Activated T-helper 1 cell treated with Interleukin-2 at 50 U/mL for 16 hours (primary cell): Measurements from ENCODE around the gene JTB.

Experiments
- DNase-seq: peaks from one replicate; pipeline ENCODE4 v3.0.0-alpha.2; 2020; ENCODE audit warnings: low read depth

Gene JTB

GRCh38 chr1:153953859-153954365, 23.6 kb downstream of the JTB start:
- DNase-seq, result no peak

- no peak for DNase-seq
These were observed 25.7 kb downstream of the JTB start for GRCh38 chr1:153951801-153952200.

DNA sequence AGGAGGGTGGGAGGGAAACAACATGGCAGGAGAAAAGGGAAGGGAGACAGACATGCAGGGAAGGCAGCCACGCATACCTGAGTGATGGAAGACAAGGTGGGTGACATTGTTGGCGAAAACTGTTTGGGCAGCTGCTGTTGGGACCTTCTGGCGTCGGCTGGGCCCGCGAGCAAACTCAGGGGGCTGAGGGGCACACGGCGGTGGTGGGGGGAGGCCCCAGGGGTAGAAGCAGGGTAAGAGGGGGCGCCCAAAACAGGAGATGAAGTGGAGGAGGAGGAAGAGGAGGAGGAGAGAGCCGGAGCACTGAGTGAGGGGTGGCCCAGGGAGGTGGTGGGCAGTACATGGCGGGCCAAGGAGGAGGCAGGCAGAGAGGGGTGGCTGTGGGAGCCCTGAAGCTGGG, 26.3 kb downstream of the JTB start:
- no peak for DNase-seq

DNA sequence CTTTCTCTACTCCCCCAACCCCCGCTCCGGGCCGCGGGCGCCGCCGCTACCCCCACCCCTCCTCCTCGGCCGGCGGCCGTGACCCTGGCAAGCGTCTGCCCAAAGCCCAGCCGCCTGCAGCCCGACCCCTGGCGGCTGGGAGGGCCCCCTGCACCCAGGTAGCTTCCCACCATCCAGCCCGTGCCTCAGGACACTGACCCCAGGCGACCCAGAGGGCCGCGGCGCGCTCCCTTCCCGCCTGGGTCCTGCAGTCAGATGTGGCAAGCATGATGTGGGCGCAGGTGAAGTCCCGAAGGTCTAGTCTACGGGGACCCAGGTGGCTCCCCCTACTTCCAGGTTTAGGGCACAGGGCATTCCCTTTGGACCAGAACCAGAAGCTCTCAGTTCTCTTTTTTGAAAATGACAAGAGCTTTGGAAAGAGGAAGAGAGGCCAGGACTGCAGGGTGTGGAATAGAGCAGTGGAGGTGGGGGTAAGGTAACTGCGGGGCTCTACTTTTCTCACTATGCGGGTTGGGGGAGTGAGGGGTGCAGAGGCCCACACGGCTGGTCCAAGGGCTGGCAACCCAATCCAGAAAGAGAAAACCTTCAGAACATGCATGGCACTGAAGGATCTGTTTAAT, 30.7 kb downstream of the JTB start, which contains the start of gene DENND4B:
Gene DENND4B (minus strand): TSS at position 97 of the 620 bp plus-strand sequence. CDS start 2,344 bp downstream, outside the sequence.
- DNase-seq, result peak; percentile 62

- peak; percentile 64 for DNase-seq
These were observed 31.5 kb downstream of the JTB start for GRCh38 chr1:153945795-153946621.

DNA sequence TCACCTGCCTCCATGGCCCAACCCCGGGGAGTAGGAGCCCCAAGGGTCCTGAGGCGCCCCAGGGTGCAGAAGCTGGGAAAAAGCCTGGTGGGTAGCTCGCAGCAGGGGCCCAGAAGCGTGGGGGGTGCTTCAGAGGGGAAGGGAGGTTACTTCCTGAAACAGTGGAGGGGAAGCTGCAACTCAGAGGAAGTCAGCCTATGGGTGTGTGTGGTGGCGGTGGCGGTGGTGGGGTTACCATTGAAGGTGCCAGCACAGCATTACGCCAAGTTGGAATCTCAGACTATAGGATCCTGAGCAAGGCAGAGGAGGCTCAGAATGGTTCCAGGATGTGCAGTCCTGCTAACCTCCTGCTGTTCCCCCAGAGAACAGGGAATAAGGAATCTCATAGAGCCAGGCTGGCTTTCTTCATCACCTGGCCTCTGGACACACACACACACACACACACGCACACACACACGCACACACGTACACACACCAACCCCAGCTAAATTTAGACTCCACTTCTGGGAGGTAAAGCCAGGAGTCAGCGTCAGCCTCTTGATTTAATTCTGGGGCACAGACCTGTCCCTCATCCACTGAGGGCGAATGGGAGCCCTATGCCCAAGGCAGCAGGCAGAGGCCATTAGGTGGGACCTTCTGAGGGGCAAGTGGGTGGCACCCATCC, 32.2 kb downstream of the JTB start:
- DNase-seq, result peak; percentile 67

GRCh38 chr1:153944827-153945117, 32.7 kb downstream of the JTB start:
- no peak for DNase-seq

GRCh38 chr1:153944005-153944826, 33.3 kb downstream of the JTB start:
- no peak for DNase-seq

GRCh38 chr1:153942766-153943549, 34.5 kb downstream of the JTB start:
- DNase-seq, result no peak

DNA sequence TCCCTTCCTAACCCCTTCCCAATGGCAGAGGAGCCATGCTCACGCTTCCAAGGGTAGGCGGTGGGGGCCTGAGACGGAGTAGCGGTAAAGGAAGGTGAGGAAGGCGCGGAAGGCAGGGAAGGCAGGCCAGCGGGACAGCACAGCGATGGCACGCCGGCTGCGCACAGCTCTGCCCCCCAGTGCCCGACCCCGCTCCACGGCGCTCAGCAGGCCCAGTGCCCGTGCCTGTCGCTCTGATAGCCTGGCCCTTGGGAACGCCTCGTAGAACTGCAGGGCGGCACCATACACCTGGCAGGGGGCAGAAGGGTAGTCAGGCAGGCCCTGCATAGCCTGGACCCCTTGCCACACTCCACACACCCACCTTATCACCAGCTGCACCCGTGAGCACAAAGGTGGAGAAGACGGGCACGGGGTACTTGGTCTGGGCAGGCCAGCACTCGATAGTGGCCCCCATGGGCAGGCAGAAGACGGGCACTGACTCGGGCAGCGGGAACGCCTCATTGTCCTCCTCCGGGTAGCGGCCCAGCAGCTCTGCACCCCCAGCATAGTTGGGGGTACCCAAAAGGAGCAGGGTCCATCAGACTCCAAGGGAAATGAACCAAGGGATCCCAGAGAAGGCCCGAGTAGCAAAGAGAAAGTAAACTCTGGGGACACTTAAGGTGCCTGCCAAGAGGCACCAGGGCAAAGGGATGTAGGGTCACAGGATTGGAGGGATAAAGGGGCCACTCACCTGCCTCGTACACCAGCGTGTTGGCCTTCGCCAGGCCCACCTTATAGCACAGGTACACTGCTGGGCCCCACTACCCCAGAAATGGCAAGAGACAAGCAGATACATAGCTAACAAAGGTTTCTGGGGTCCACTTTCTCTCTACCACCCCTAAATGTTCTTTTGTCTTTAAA, 35.4 kb downstream of the JTB start:
- no peak for DNase-seq

- no peak for DNase-seq
These were observed 36.7 kb downstream of the JTB start for GRCh38 chr1:153940756-153941155.

DNA sequence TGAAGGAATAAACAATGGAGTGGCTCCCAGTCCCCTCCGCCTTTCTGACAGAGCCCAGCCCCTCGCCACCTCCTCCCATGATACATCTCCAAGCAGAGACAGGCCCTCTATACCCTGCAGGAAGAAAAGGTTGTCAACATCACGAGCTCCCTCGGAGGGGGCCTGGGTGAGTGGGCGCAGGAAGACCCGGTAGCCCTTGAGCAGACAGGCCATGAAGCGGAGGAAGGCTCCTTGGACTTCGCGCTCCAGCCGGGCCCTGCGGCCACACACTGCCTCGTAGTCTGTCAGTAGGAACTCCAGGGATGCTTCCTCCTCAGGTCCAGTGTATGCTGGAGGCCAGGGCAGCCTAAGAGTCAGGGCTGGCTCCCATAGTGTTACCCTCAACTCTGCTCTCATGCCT, 38.0 kb downstream of the JTB start:
- DNase-seq, result no peak

GRCh38 chr1:153938996-153939395, 38.5 kb downstream of the JTB start:
- no peak for DNase-seq

DNA sequence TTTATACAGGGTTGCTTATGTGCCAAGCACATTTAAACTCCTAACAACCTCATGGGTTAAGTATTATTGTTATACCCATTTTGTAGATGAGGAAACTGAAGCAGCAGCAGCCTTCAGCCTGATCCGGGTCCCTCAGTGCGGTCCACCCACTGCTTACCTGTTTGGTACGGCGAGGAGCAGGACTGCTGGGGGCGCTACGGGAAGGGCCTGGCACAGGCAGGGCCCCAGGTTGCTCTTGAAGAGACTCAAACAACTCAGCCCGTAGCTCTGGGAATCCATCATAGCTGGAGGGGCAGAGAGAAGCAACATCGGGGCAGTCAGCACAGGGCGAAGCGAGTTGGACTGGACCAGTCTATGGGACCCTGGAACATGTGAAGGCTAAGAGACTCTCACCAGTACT, 40.1 kb downstream of the JTB start:
- no peak for DNase-seq

GRCh38 chr1:153936011-153936802, 41.3 kb downstream of the JTB start:
- DNase-seq, result no peak

GRCh38 chr1:153934746-153935145, 42.7 kb downstream of the JTB start:
- DNase-seq, result no peak

DNA sequence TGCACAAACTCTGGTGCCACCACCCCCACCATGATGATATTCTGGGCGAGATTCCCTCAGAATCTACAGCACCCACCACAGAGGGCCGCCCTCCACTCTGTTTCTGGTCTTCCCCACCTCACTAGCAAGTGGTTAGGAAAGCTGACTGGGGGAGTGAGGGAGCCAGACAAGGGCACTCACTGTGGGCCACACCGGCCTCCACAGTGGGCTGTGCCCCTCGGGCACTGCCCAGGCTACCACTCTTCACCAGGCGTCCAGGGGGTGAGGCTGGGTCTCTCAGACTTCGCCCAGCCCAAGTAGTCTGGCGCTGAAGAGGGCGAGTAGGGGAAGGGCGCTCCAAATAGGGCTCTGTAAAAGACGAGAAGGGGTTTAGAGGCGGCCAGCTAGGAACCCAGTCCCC, 43.5 kb downstream of the JTB start:
- no peak for DNase-seq

DNA sequence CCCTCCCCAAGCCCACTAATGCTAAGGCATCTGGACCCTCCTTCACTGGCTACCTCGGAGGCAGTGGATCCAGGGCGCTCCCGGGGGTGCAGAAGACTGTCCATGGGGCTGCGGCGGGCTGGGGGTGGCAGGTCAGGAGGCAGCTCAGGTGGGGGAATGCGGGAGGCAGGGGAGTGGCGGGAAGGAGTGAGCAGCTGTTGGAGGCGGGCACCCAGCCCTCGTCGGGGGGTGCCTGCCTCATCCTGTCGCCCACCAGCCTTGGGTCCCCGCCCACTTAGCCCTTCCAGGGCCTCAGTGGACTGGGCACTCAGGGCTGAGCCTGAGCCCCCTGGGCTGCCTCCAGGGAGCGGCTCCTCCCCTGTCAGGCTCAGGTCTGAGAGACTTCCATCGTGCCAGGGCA, 44.0 kb downstream of the JTB start:
- no peak for DNase-seq
